ENCODE results near the gene CHD1L. TPM values are rescaled to one million over a fixed set of nuclear protein-coding genes. Genes with fewer than 3 reads are reported as not detected.
"Not testable (repeated sequence)": the region's sequence is repeated elsewhere in the genome, so short reads cannot be mapped to it uniquely, and the experiment has no call there.

CHD1L gene
- total RNA-seq, 4 donors from 2014 or later, result 14.4 to 22.1 (median 20.7) TPM

DNA sequence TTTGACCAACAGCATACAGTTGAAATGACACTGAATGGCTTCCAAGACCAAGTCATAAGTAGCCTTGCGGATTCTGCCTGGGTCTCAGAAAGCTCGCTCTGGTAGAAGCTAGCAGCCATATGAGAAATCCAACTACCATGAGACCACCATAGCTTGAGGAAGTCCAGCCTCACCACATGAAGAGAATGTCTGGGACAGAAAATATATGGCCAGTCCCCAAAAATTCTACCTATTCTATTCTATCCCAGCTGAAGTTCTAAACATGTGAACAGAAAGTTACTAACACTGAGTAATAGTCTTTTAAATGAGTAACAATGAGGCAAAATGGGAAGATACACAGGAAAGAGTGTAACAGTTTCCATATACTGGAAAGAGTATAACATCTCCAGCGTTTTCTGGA lies 26.4 kb upstream of the CHD1L start:
- TF ChIP-seq POLR2A (IDR thresholded peaks at IDR 0.05) (no peak), EP300 (IDR thresholded peaks at IDR 0.05) (no peak), POLR2AphosphoS5 (IDR thresholded peaks at IDR 0.05) (no peak)
- TF ChIP-seq, protein P1, sequence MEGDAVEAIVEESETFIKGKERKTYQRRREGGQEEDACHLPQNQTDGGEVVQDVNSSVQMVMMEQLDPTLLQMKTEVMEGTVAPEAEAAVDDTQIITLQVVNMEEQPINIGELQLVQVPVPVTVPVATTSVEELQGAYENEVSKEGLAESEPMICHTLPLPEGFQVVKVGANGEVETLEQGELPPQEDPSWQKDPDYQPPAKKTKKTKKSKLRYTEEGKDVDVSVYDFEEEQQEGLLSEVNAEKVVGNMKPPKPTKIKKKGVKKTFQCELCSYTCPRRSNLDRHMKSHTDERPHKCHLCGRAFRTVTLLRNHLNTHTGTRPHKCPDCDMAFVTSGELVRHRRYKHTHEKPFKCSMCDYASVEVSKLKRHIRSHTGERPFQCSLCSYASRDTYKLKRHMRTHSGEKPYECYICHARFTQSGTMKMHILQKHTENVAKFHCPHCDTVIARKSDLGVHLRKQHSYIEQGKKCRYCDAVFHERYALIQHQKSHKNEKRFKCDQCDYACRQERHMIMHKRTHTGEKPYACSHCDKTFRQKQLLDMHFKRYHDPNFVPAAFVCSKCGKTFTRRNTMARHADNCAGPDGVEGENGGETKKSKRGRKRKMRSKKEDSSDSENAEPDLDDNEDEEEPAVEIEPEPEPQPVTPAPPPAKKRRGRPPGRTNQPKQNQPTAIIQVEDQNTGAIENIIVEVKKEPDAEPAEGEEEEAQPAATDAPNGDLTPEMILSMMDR (IDR thresholded peaks at IDR 0.05), result no peak

DNA sequence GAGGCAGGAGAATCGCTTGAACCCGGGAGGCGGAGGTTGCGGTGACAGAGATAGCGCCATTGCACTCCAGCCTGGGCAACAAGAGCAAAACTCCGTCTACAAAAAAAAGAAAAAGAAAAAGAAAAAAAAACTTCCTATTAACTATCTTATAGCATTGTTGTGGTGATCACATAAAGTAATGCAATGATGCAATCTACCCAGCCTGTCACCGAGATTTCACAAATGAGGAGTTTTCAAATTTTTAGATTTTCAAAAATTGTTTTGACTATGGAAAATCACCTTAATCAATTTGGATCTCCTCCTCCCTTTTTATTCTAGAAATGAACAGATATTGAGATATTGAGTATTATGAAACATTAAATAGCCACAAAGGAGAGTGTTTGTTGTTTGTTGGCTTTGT lies 25.3 kb upstream of the CHD1L start:
- Histone ChIP-seq H3K9me3 (no peaks in the 10 kb centered on the region), H3K4me1 (no peaks in the 10 kb centered on the region), H3K27ac (no peak overlapping the region), H3K27me3 (no peaks in the 10 kb centered on the region), H3K4me3 (no peak overlapping the region), H3K36me3 (peaks cover 0 to 3% of the 10 kb centered on the region in 2 donors)
- no peak for TF ChIP-seq EP300 (IDR thresholded peaks at IDR 0.05)
- ATAC-seq, result no peak
- WGBS, 2 donors (ENCODE audit: low coverage in 1 of 2), result 93 to 99% methylated on average over 3 to 7 of the region's 7 CpGs

More for the DNA sequence above, 26.4 kb upstream of the CHD1L start:
- WGBS, 2 donors (ENCODE audit: low coverage in 1 of 2), result 90 to 95% methylated on average over 3 of the region's 3 CpGs
- no peaks in the 10 kb centered on the region for H3K27me3 ChIP-seq
- no peaks in the 10 kb centered on the region for H3K4me1 ChIP-seq
- ATAC-seq, result no peak
- H3K4me3 ChIP-seq, result no peak overlapping the region
- H3K27ac ChIP-seq, result no peak overlapping the region
- no peaks in the 10 kb centered on the region for H3K9me3 ChIP-seq
- peaks cover 0 to 9% of the 10 kb centered on the region in 2 donors for H3K36me3 ChIP-seq

DNA sequence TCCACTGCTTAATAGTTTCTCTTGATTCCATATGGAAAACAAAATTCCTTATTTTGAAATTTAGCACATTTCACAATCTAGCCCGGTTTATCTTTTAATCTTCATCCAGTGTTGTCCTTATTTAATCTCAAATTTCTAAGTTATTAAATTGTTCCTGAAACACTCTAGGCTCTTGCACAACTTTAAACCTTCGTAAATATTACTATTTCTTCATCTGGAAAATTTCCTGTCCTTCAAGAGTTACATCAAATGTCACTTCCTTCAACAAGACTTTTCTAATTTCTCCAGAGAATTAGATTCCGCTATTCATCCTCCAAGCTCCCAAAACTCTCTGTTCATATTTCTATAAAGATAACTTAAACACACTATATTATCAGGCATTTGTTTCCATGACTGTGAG lies 23.9 kb upstream of the CHD1L start:
- TF ChIP-seq, protein P1 (IDR thresholded peaks at IDR 0.05), result no peak
- Histone ChIP-seq H3K27ac (no peak overlapping the region), H3K4me3 (no peak overlapping the region), H3K4me1 (no peaks in the 10 kb centered on the region), H3K36me3 (no peaks in the 10 kb centered on the region), H3K9me3 (no peaks in the 10 kb centered on the region), H3K27me3 (no peaks in the 10 kb centered on the region)
- no peak for ATAC-seq
- WGBS, 2 donors (ENCODE audit: low coverage in 1 of 2), result 80 to 93% methylated on average over 2 of the region's 3 CpGs

DNA sequence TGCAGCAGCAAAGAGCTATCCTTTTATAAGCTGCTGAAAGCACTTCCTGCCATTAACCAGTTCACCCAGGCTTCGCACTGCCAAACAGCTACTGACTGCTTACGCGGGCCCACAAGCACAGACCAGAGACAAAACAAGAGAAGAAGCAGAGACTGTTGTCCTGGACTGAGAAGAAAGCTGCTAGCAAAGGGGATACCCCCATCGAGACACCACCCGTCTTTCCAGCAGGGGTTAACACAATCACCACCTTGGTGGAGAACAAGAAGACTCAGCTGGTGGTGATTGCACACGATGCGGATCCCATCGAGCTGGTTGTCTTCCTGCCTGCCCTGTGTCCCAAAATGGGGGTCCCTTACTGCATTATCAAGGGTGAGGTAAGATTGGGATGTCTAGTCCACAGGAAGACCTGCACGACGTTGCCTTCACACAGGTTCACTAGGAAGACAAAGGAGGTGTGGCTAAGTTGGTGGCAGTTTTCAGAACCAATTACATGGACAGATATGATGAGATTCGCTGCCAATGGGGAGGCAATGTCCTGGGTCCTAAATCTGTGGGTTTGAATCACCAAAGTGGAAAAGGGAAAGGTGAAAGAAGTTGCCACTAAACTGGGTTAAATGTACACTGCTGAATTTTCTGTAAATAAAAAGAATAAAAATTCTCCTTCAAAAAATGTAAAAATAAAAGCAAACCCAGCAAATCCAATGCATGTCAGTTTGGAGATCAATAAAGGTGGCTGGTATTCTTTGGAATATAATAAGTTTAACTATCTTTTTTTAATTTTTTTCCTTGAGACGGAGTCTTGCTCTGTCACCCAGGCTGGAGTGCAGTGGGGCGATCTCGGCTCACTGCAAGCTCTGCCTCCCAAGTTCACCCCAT lies 18.5 kb upstream of the CHD1L start:
- Histone ChIP-seq H3K27me3 (no peaks in the 10 kb centered on the region), H3K4me1 (peaks cover 0 to 14% (median 0%) of the 10 kb centered on the region in 3 donors), H3K27ac (no peak overlapping the region), H3K36me3 (no peaks in the 10 kb centered on the region), H3K4me3 (no peak overlapping the region), H3K9me3 (no peaks in the 10 kb centered on the region)
- TF ChIP-seq, protein P1 (IDR thresholded peaks at IDR 0.05), result no peak
- no peak for TF ChIP-seq POLR2AphosphoS5 (IDR thresholded peaks at IDR 0.05)
- TF ChIP-seq EP300 (IDR thresholded peaks at IDR 0.05), result no peak
- no peak for TF ChIP-seq POLR2A (IDR thresholded peaks at IDR 0.05)
- 66 to 82% methylated on average over 2 to 14 of the region's 14 CpGs for WGBS, 2 donors (ENCODE audit: low coverage in 1 of 2)
- ATAC-seq, result no peak

DNA sequence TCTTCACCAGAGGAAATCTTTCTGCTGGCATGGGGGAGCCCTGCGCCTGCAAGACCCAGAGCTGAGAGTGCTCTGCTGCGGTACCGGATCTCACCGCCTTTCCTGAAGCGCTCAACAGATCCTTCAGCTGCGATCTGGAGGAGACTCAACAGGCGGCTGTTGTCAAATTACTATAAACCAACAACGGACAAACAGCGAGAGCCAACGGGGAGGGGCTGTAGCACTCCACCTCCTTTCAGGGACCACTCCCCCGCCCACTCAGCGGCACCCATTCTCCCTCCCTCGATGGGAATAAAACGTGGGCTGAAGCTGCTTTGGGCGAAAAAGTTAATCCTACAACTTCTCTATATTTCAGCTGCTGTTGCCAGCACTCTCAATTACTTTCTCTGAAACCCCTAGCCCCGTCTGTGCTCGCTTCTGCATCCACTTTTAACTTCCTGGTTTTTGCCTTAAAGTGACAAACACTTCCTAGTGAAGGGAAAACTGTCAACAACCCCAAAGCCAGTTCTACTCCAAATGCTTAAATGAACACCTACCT lies 17.2 kb upstream of the CHD1L start, which contains the start of gene FMO5:
Gene FMO5, minus strand, starts transcription at position 147 of the 538 bp plus-strand sequence. CDS start 310 bp downstream, outside the sequence.
- no peaks in the 10 kb centered on the region for H3K27me3 ChIP-seq
- H3K36me3 ChIP-seq, result no peaks in the 10 kb centered on the region
- WGBS, 2 donors (ENCODE audit: low coverage in 1 of 2), result 1% methylated on average over 16 of the region's 17 CpGs; no CpG with 5 or more reads in 1 of the 2 donors
- no peaks in the 10 kb centered on the region for H3K9me3 ChIP-seq
- TF ChIP-seq, protein P1 (IDR thresholded peaks at IDR 0.05), result peak; percentile 11 to 49 (median 46)
- no peak for TF ChIP-seq POLR2AphosphoS5 (IDR thresholded peaks at IDR 0.05)
- peak within 1 kb of the TSS; percentile 9 to 82 (median 78) for H3K27ac ChIP-seq
- H3K4me3 ChIP-seq, result peak within 1 kb of the TSS; percentile 47 to 62
- peak; percentile 92 for ATAC-seq
- peaks cover 0 to 14% (median 0%) of the 10 kb centered on the region in 3 donors for H3K4me1 ChIP-seq

DNA sequence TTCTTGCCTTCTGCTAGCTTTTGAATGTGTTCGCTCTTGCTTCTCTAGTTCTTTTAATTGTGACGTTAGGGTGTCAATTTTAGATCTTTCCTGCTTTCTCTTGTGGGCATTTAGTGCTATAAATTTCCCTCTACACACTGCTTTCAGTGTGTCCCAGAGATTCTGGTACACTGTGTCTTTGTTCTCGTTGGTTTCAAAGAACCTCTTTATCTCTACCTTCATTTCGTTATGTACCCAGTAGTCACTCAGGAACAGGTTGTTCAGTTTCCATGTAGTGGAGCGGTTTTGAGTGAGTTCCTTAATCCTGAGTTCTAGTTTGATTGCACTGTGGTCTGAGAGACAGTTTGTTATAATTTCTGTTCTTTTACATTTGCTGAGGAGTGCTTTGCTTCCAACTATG lies 11.5 kb upstream of the CHD1L start:
- H3K27ac ChIP-seq, H3K36me3 ChIP-seq, H3K27me3 ChIP-seq, H3K4me3 ChIP-seq, H3K4me1 ChIP-seq, ATAC-seq, H3K9me3 ChIP-seq: not testable (repeated sequence)
- WGBS, 2 donors (ENCODE audit: low coverage in 1 of 2), result 83 to 94% methylated on average over 3 to 5 of the region's 5 CpGs

DNA sequence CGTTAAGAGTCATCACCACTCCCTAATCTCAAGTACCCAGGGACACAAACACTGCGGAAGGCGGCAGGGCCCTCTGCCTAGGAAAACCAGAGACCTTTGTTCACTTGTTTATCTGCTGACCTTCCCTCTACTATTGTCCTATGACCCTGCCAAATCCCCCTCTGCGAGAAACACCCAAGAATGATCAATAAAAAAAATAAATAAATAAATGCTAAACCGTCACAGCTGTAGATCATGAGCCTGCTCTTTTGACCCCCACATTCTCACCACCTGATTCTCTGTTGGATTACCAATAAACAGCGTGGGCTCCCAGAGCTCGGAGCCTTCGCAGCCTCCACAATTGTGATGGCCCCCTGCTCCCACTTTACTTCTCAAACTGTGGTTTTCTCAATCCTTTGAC lies 8.6 kb upstream of the CHD1L start:
- H3K4me1 ChIP-seq, ATAC-seq, H3K4me3 ChIP-seq, H3K27ac ChIP-seq, H3K27me3 ChIP-seq, H3K9me3 ChIP-seq, H3K36me3 ChIP-seq: not testable (repeated sequence)
- WGBS, 2 donors (ENCODE audit: low coverage in 1 of 2), result 87 to 93% methylated on average over 4 to 7 of the region's 8 CpGs

Measured in gastroesophageal sphincter (tissue), 4 donors.